Testis (tissue), 3 donors: ENCODE data around the gene ADNP. TPM values are rescaled to one million over a fixed set of nuclear protein-coding genes. Genes with fewer than 3 reads are reported as not detected.
A peak's percentile ranks its signal among the peaks of the same experiment; 100 is the strongest.

Experiments used
- DNase-seq: peaks from one replicate; pipeline ENCODE4 v3.0.0-alpha.2; 2019
- H3K27ac ChIP-seq, 2 donors: fragments of 200-600 bp; sonication (generic); one replicate each; pipeline ENCODE4 v1.5.1; 2019
- H3K27me3 ChIP-seq: fragments of 200-600 bp; sonication (generic); one replicate; pipeline ENCODE4 v1.5.1; 2019
- H3K36me3 ChIP-seq: fragments of 200-600 bp; sonication (generic); one replicate; pipeline ENCODE4 v1.5.1; 2017; ENCODE audit warnings: low read depth; ENCODE audit errors: missing control alignments
- H3K4me1 ChIP-seq: fragments of 200-600 bp; sonication (generic); one replicate; pipeline ENCODE4 v1.5.1; 2019
- H3K4me3 ChIP-seq, 2 donors: fragments of 200-600 bp; sonication (generic); one replicate each; pipeline ENCODE4 v1.5.1; 2017 to 2019
- H3K9me3 ChIP-seq: fragments of 200-600 bp; sonication (generic); one replicate; pipeline ENCODE4 v1.5.1; 2017
- CTCF ChIP-seq, 3 experiments: fragments of 450-650 bp in 2 of 3; fragments of 200-600 bp in 1 of 3; sonication (generic) in 1 of 3; IDR thresholded peaks; one replicate each; pipeline ENCODE4 v1.5.1; 2016 to 2019; ENCODE audit warnings: antibody characterized with exemption in 3 of 3, mild to moderate bottlenecking in 2 of 3, moderate library complexity in 1 of 3
- POLR2A ChIP-seq: fragments of 450-650 bp; IDR thresholded peaks from one replicate; pipeline ENCODE4 v1.6.1; 2017; ENCODE audit warnings: antibody characterized with exemption, mild to moderate bottlenecking, moderate library complexity
- whole genome bisulfite sequencing, 2 donors: methylation state at CpG; one replicate each; pipeline ENCODE4 v1.1.5; 2018; 5-methylcytosine and 5-hydroxymethylcytosine counted together
- intact Hi-C: fragments of 100-400 bp; cut with DNase I; formaldehyde crosslinking; loops from one replicate; pipeline ENCODE4 v1.15.1; 2023; ENCODE audit warnings: low total_unique reads
- polyA plus RNA-seq: library from polyadenylated mRNA; stranded (reverse); fragments of 350-450 nt; fragmentation: Illumina TruSeq; extraction: RNeasy Lipid Tissue Mini Kit (QIAGEN cat#74804); gene quantifications from one replicate; pipeline ENCODE4 v1.2.3, GENCODE V29; 2014; ENCODE audit warnings: low read depth, low replicate concordance; ENCODE audit not compliant: insufficient read depth
- total RNA-seq, 2 donors: library from RNA; depleted of rRNA; stranded (reverse); fragments of >200 nt; gene quantifications; one replicate each; pipeline ENCODE4 v1.2.3, GENCODE V29; 2016

The ADNP gene
- total and polyA plus RNA-seq, 3 donors from 2014 or later, result 83.5 to 110 (median 101) TPM

- no peaks in the 10 kb centered on the region for H3K27me3 ChIP-seq
- intact Hi-C loops, result no loop called here
- H3K4me1 ChIP-seq, result peaks cover 57% of the 10 kb centered on the region
- H3K9me3 ChIP-seq, result no peaks in the 10 kb centered on the region
- peak overlapping the region in 1 of 2 donors; percentile 48 for H3K27ac ChIP-seq
- 59 to 77% methylated on average over 5 of the region's 5 CpGs for WGBS, 2 donors
- DNase-seq, result no peak
- no peak for TF ChIP-seq POLR2A
- TF ChIP-seq CTCF (IDR thresholded peaks at IDR 0.05), result no peak
- no peak overlapping the region for H3K4me3 ChIP-seq
- no peaks in the 10 kb centered on the region for H3K36me3 ChIP-seq
These were observed 15.0 kb downstream of the ADNP start for GRCh38 chr20:50916257-50916656.

- no peaks in the 10 kb centered on the region for H3K27me3 ChIP-seq
- H3K4me1 ChIP-seq, result peaks cover 56% of the 10 kb centered on the region
- no peaks in the 10 kb centered on the region for H3K36me3 ChIP-seq
- H3K4me3 ChIP-seq, result no peak overlapping the region
- intact Hi-C loops, result no loop called here
- no peak for DNase-seq
- WGBS, 2 donors, result 41 to 45% methylated on average over 3 of the region's 3 CpGs
- H3K27ac ChIP-seq, result peak overlapping the region in 1 of 2 donors; percentile 48
- no peaks in the 10 kb centered on the region for H3K9me3 ChIP-seq
- TF ChIP-seq POLR2A, result no peak
- no peak for TF ChIP-seq CTCF (IDR thresholded peaks at IDR 0.05)
These were observed 15.8 kb downstream of the ADNP start for GRCh38 chr20:50915424-50915823.

DNA sequence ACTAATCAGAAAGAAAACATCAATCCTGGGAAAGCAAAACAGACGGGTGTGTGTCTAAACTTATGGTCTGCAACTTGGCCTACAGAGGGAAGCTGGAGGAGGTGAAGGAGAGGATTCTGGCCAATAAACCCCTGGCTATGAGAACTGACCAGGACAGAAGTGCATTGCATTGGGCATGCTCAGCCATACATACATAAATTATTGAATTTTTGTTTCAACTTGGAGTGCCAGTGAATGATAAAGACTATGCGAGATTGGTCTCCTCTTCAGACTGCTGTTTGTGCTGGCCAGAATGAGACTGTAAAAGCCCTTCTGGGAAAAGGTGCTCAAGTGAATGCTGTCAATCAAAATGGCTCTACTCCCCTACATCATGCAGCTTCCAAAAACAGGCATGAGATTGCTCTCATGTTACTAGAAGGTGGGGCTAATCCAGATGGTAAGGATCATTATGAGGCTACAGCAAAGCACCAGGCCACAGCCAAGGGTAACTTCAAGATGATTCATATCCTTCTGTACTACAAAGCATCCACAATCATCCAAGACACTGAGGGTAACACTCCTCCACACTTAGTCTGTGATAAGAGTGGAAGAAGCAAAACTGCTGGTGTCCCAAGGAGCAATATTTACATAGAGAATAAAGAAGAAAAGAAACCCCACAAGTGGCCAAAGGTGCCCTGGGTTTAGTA, 17.4 kb downstream of the ADNP start:
- Histone ChIP-seq H3K27me3 (no peaks in the 10 kb centered on the region), H3K4me1 (peaks cover 50% of the 10 kb centered on the region), H3K4me3 (no peak overlapping the region), H3K27ac (peak overlapping the region in 1 of 2 donors; percentile 13), H3K36me3 (no peaks in the 10 kb centered on the region), H3K9me3 (no peaks in the 10 kb centered on the region)
- WGBS, 2 donors, result 61 to 67% methylated on average over 2 of the region's 2 CpGs
- DNase-seq, result no peak
- intact Hi-C loops, result no loop called here
- TF ChIP-seq POLR2A, result no peak
- no peak for TF ChIP-seq CTCF (IDR thresholded peaks at IDR 0.05)

DNA sequence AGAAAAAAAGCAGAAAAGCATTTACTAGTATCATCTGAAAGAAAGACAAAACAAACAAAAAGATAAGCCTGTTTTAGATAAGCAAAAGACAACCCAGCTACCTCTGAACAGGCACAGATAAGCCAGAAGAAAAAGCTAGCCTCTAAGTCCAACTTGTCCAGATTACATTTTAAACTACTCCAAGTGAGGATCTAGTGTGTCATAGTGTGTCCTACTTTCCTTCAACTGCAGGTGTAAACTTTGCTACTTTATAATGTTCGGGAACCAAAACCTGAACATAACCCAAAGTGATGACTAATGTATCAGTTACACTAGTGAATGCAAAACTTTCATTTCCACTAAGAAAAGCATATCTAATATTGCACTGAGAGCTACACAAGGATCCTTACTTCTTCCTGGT, 19.5 kb downstream of the ADNP start:
- Histone ChIP-seq H3K4me3 (no peak overlapping the region), H3K4me1 (peaks cover 37% of the 10 kb centered on the region), H3K27me3 (no peaks in the 10 kb centered on the region), H3K27ac (no peak overlapping the region), H3K9me3 (no peaks in the 10 kb centered on the region), H3K36me3 (no peaks in the 10 kb centered on the region)
- 32 to 62% methylated on average over 1 of the region's 1 CpG for WGBS, 2 donors
- no peak for DNase-seq
- TF ChIP-seq CTCF (IDR thresholded peaks at IDR 0.05), result no peak
- intact Hi-C loops, result no loop called here

GRCh38 chr20:50911030-50911429, 20.2 kb downstream of the ADNP start:
- no peak overlapping the region for H3K27ac ChIP-seq
- 59 to 60% methylated on average over 3 of the region's 3 CpGs for WGBS, 2 donors
- no peaks in the 10 kb centered on the region for H3K36me3 ChIP-seq
- no peak for DNase-seq
- H3K4me3 ChIP-seq, result no peak overlapping the region
- intact Hi-C loops, result no loop called here
- no peaks in the 10 kb centered on the region for H3K27me3 ChIP-seq
- no peak for TF ChIP-seq CTCF (IDR thresholded peaks at IDR 0.05)
- TF ChIP-seq POLR2A, result no peak
- H3K9me3 ChIP-seq, result no peaks in the 10 kb centered on the region
- peaks cover 31% of the 10 kb centered on the region for H3K4me1 ChIP-seq
